ENCODE data around the gene ATP1B4. TPM values are rescaled to one million over a fixed set of nuclear protein-coding genes. Genes with fewer than 3 reads are reported as not detected.

The ATP1B4 gene
- total and polyA plus RNA-seq, 4 donors: not detected

- Histone ChIP-seq H3K9ac (ENCODE audit: insufficient read depth in 1 of 2, low read length in 2 of 2) (no peak overlapping the region), H3K36me3 (ENCODE audit: control insufficient read depth in 4 of 4, insufficient read depth in 4 of 4, low read length in 4 of 4) (no peaks in the 10 kb centered on the region), H3K27me3 (ENCODE audit: control insufficient read depth in 3 of 3, insufficient read depth in 3 of 3, low read length in 2 of 3) (no peaks in the 10 kb centered on the region), H3K4me3 (no peak overlapping the region), H3K9me3 (ENCODE audit: control insufficient read depth in 4 of 4, insufficient read depth in 3 of 4, low read length in 3 of 4) (no peaks in the 10 kb centered on the region), H3K27ac (ENCODE audit: low read depth in 1 of 2, low read length in 1 of 2) (no peak overlapping the region), H3K4me1 (ENCODE audit: control insufficient read depth in 5 of 5, insufficient read depth in 5 of 5, low read length in 5 of 5) (no peaks in the 10 kb centered on the region)
- WGBS, 2 donors: 76 to 81% methylated on average over 6 of the region's 6 CpGs
- ATAC-seq (ENCODE audit: insufficient read depth, low FRiP score): no peak
- no peak for TF ChIP-seq CTCF (IDR thresholded peaks at IDR 0.05; ENCODE audit: control extremely low read depth, extremely low read depth)
- DNase-seq: no peak
Measured at GRCh38 chrX:120372667-120373370, 10.9 kb downstream of the ATP1B4 start.

GRCh38 chrX:120377179-120377578, 15.3 kb downstream of the ATP1B4 start:
- no peaks in the 10 kb centered on the region for H3K4me1 ChIP-seq (ENCODE audit: control insufficient read depth in 5 of 5, insufficient read depth in 5 of 5, low read length in 5 of 5)
- DNase-seq (no peak), ATAC-seq (ENCODE audit: insufficient read depth, low FRiP score) (no peak)
- no peak overlapping the region for H3K27ac ChIP-seq (ENCODE audit: low read depth in 1 of 2, low read length in 1 of 2)
- no peak overlapping the region for H3K9ac ChIP-seq (ENCODE audit: insufficient read depth in 1 of 2, low read length in 2 of 2)
- TF ChIP-seq CTCF (IDR thresholded peaks at IDR 0.05; ENCODE audit: control extremely low read depth, extremely low read depth): no peak
- peaks cover 0 to 2% (median 0%) of the 10 kb centered on the region in 3 donors for H3K27me3 ChIP-seq (ENCODE audit: control insufficient read depth in 3 of 3, insufficient read depth in 3 of 3, low read length in 2 of 3)
- no peaks in the 10 kb centered on the region for H3K9me3 ChIP-seq (ENCODE audit: control insufficient read depth in 4 of 4, insufficient read depth in 3 of 4, low read length in 3 of 4)
- no peak overlapping the region for H3K4me3 ChIP-seq
- WGBS, 2 donors: 59 to 83% methylated on average over 3 of the region's 3 CpGs
- H3K36me3 ChIP-seq (ENCODE audit: control insufficient read depth in 4 of 4, insufficient read depth in 4 of 4, low read length in 4 of 4): no peaks in the 10 kb centered on the region

- H3K27ac ChIP-seq (ENCODE audit: low read depth in 1 of 2, low read length in 1 of 2): no peak overlapping the region
- no peak overlapping the region for H3K9ac ChIP-seq (ENCODE audit: insufficient read depth in 1 of 2, low read length in 2 of 2)
- 65 to 69% methylated on average over 1 of the region's 1 CpG for WGBS, 2 donors
- no peak for TF ChIP-seq CTCF (IDR thresholded peaks at IDR 0.05; ENCODE audit: control extremely low read depth, extremely low read depth)
- H3K27me3 ChIP-seq (ENCODE audit: control insufficient read depth in 3 of 3, insufficient read depth in 3 of 3, low read length in 2 of 3): peaks cover 0 to 2% (median 0%) of the 10 kb centered on the region in 3 donors
- H3K9me3 ChIP-seq (ENCODE audit: control insufficient read depth in 4 of 4, insufficient read depth in 3 of 4, low read length in 3 of 4): no peaks in the 10 kb centered on the region
- no peaks in the 10 kb centered on the region for H3K36me3 ChIP-seq (ENCODE audit: control insufficient read depth in 4 of 4, insufficient read depth in 4 of 4, low read length in 4 of 4)
- ATAC-seq (ENCODE audit: insufficient read depth, low FRiP score) (no peak), DNase-seq (no peak)
- no peaks in the 10 kb centered on the region for H3K4me1 ChIP-seq (ENCODE audit: control insufficient read depth in 5 of 5, insufficient read depth in 5 of 5, low read length in 5 of 5)
- H3K4me3 ChIP-seq: no peak overlapping the region
Measured at GRCh38 chrX:120377715-120378114, 15.8 kb downstream of the ATP1B4 start.

GRCh38 chrX:120378570-120378969, 16.7 kb downstream of the ATP1B4 start:
- H3K9me3 ChIP-seq (ENCODE audit: control insufficient read depth in 4 of 4, insufficient read depth in 3 of 4, low read length in 3 of 4): no peaks in the 10 kb centered on the region
- TF ChIP-seq CTCF (IDR thresholded peaks at IDR 0.05; ENCODE audit: control extremely low read depth, extremely low read depth): no peak
- H3K36me3 ChIP-seq (ENCODE audit: control insufficient read depth in 4 of 4, insufficient read depth in 4 of 4, low read length in 4 of 4): no peaks in the 10 kb centered on the region
- no peak overlapping the region for H3K27ac ChIP-seq (ENCODE audit: low read depth in 1 of 2, low read length in 1 of 2)
- DNase-seq (no peak), ATAC-seq (ENCODE audit: insufficient read depth, low FRiP score) (no peak)
- H3K9ac ChIP-seq (ENCODE audit: insufficient read depth in 1 of 2, low read length in 2 of 2): no peak overlapping the region
- WGBS, 2 donors: 89 to 98% methylated on average over 5 of the region's 5 CpGs
- H3K4me1 ChIP-seq (ENCODE audit: control insufficient read depth in 5 of 5, insufficient read depth in 5 of 5, low read length in 5 of 5): no peaks in the 10 kb centered on the region
- peaks cover 0 to 2% (median 0%) of the 10 kb centered on the region in 3 donors for H3K27me3 ChIP-seq (ENCODE audit: control insufficient read depth in 3 of 3, insufficient read depth in 3 of 3, low read length in 2 of 3)
- H3K4me3 ChIP-seq: no peak overlapping the region

Measured in lung (tissue), 12 donors.